SH-SY5Y (cell line): ENCODE measurements around the gene HMGXB3.

Source experiments
- GATA2 ChIP-seq: IDR thresholded peaks from 2 replicates; pipeline ENCODE4 v1.6.1; 2011; ENCODE audit warnings: mild to moderate bottlenecking, low read depth, low read length
- GATA3 ChIP-seq: IDR thresholded peaks from 2 replicates; pipeline ENCODE4 v1.6.1; 2011; ENCODE audit warnings: low read depth, mild to moderate bottlenecking, low read length, moderate library complexity

DNA sequence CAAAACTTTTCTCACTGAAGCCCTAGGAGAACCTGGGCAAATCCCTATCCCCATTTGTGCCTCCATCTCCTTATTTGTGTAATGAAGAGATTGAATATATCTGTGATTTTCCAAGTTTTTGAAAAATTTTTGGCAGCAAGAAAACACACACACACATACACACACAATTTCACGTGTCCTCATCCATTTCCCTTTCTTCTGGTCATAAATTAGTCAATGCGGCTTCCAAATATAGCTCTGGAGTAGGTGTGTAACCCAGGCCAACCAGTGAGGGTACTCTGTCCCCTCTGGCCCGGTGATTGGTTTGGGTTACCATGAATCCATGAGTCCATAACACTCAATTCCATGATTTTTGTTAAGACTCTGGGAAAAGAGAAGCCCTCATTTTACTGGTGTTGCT is 73.1 kb downstream of the HMGXB3 start:
- TF ChIP-seq GATA2 (no peak), GATA3 (no peak)
